ENCODE data around the gene CACNB3. TPM values are rescaled to one million over a fixed set of nuclear protein-coding genes. Genes with fewer than 3 reads are reported as not detected.

The CACNB3 gene
- total and polyA plus RNA-seq, 4 donors: 0.92 to 1.9 (median 1.2) TPM

DNA sequence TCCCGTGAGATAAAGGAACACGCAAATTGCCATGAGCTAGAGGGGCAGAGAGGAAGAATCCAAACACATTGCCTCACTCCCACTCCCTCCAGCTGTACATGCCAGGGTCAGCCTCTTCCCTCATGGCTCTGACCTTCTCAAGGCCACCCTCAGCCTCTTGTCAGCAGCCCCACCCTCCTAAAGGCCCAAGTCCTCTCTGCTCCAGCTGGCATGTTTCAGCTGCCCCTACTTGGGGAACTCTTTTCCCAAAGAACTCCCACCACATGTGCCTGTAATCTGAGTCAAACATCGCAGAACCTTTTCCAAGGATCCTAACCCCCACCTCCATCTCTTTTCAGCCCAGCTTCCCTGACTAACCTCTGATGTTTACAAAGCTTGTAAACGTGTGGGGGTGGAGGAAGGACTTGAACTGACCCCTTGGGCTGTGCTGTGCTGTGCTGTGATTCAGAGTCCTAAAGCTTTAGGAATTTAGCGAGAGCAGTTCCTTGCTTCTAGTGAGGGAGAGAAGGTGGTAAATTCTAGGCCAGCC, 7.3 kb upstream of the CACNB3 start:
- no peak for DNase-seq (ENCODE audit: low spot score)
- H3K4me1 ChIP-seq (ENCODE audit: control insufficient read depth in 4 of 4, insufficient read depth in 4 of 4, low read length in 3 of 4): peaks cover 3 to 21% (median 9%) of the 10 kb centered on the region in 4 donors
- no peaks in the 10 kb centered on the region for H3K9me3 ChIP-seq (ENCODE audit: control insufficient read depth in 4 of 4, low read length in 3 of 4)
- 54% methylated on average over 5 of the region's 5 CpGs for WGBS
- no peaks in the 10 kb centered on the region for H3K36me3 ChIP-seq (ENCODE audit: control insufficient read depth in 4 of 4, insufficient read depth in 3 of 4, low read depth in 1 of 4, low read length in 3 of 4)
- no peak overlapping the region for H3K9ac ChIP-seq (ENCODE audit: low read depth in 1 of 2, low read length in 2 of 2)
- no peak overlapping the region for H3K4me3 ChIP-seq (ENCODE audit: low read depth in 1 of 3, low read length in 3 of 3)
- H3K27ac ChIP-seq (ENCODE audit: low read depth in 1 of 2, low read length in 2 of 2): no peak overlapping the region
- no peaks in the 10 kb centered on the region for H3K27me3 ChIP-seq (ENCODE audit: control insufficient read depth in 4 of 4, insufficient read depth in 4 of 4, low read length in 3 of 4)
- TF ChIP-seq YY1 (IDR thresholded peaks at IDR 0.05) (no peak), SP1 (IDR thresholded peaks at IDR 0.05) (no peak), EGR1 (IDR thresholded peaks at IDR 0.05; ENCODE audit: low read depth in 2 of 2) (peak in 1 of 2 donors; percentile 26), TAF1 (conservative IDR thresholded peaks at IDR 0.05) (no peak)
- TF ChIP-seq, protein P1, sequence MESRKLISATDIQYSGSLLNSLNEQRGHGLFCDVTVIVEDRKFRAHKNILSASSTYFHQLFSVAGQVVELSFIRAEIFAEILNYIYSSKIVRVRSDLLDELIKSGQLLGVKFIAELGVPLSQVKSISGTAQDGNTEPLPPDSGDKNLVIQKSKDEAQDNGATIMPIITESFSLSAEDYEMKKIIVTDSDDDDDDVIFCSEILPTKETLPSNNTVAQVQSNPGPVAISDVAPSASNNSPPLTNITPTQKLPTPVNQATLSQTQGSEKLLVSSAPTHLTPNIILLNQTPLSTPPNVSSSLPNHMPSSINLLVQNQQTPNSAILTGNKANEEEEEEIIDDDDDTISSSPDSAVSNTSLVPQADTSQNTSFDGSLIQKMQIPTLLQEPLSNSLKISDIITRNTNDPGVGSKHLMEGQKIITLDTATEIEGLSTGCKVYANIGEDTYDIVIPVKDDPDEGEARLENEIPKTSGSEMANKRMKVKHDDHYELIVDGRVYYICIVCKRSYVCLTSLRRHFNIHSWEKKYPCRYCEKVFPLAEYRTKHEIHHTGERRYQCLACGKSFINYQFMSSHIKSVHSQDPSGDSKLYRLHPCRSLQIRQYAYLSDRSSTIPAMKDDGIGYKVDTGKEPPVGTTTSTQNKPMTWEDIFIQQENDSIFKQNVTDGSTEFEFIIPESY (IDR thresholded peaks at IDR 0.05): no peak

DNA sequence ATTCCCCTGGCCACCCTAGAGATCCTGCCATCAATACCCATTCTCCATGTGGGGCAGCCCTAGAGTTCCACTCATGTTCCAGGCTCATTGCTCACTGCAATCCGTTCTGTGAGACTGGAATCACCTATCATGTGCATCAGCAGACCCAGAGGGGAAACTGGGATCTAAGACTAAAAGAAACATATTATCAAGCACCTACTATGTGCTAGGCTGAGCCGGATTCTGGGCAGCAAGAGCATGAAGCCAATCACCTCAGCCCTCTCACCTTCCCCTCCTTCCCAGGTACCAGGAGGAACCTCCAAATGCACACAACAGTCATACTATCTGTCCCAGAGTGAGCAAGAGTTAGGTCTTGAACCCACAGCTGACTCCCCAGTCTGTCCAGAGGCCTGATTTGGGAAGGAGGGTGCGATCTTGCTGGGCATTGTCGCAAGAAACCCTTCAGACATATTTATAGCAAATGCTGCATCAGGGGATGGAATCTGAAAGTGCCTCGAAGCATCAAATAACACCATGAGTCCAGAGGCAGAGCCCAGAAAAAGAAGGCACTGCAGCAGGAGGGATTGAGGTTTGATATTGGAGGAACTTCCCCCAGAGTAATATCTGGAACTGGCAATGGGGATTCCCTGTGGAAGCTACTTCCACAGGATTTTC, 6.7 kb upstream of the CACNB3 start:
- no peak overlapping the region for H3K4me3 ChIP-seq (ENCODE audit: low read depth in 1 of 3, low read length in 3 of 3)
- no peak for DNase-seq (ENCODE audit: low spot score)
- no peaks in the 10 kb centered on the region for H3K9me3 ChIP-seq (ENCODE audit: control insufficient read depth in 4 of 4, low read length in 3 of 4)
- H3K4me1 ChIP-seq (ENCODE audit: control insufficient read depth in 4 of 4, insufficient read depth in 4 of 4, low read length in 3 of 4): peaks cover 3 to 22% (median 10%) of the 10 kb centered on the region in 4 donors
- TF ChIP-seq JUND (IDR thresholded peaks at IDR 0.05): no peak
- no peak for TF ChIP-seq NR2F2 (IDR thresholded peaks at IDR 0.05)
- TF ChIP-seq, protein P2, sequence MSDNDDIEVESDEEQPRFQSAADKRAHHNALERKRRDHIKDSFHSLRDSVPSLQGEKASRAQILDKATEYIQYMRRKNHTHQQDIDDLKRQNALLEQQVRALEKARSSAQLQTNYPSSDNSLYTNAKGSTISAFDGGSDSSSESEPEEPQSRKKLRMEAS (IDR thresholded peaks at IDR 0.05): no peak
- no peak for TF ChIP-seq FOXA2 (IDR thresholded peaks at IDR 0.05)
- no peak for TF ChIP-seq HNF4G (IDR thresholded peaks at IDR 0.05)
- no peak for TF ChIP-seq FOXA1 (IDR thresholded peaks at IDR 0.05)
- TF ChIP-seq, protein P3, sequence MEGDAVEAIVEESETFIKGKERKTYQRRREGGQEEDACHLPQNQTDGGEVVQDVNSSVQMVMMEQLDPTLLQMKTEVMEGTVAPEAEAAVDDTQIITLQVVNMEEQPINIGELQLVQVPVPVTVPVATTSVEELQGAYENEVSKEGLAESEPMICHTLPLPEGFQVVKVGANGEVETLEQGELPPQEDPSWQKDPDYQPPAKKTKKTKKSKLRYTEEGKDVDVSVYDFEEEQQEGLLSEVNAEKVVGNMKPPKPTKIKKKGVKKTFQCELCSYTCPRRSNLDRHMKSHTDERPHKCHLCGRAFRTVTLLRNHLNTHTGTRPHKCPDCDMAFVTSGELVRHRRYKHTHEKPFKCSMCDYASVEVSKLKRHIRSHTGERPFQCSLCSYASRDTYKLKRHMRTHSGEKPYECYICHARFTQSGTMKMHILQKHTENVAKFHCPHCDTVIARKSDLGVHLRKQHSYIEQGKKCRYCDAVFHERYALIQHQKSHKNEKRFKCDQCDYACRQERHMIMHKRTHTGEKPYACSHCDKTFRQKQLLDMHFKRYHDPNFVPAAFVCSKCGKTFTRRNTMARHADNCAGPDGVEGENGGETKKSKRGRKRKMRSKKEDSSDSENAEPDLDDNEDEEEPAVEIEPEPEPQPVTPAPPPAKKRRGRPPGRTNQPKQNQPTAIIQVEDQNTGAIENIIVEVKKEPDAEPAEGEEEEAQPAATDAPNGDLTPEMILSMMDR (IDR thresholded peaks at IDR 0.05; ENCODE audit: low read depth, low read length, missing input control): no peak
- no peak for TF ChIP-seq HNF4A (conservative IDR thresholded peaks at IDR 0.05)
- TF ChIP-seq RXRA (IDR thresholded peaks at IDR 0.05): no peak
- TF ChIP-seq, protein P4, sequence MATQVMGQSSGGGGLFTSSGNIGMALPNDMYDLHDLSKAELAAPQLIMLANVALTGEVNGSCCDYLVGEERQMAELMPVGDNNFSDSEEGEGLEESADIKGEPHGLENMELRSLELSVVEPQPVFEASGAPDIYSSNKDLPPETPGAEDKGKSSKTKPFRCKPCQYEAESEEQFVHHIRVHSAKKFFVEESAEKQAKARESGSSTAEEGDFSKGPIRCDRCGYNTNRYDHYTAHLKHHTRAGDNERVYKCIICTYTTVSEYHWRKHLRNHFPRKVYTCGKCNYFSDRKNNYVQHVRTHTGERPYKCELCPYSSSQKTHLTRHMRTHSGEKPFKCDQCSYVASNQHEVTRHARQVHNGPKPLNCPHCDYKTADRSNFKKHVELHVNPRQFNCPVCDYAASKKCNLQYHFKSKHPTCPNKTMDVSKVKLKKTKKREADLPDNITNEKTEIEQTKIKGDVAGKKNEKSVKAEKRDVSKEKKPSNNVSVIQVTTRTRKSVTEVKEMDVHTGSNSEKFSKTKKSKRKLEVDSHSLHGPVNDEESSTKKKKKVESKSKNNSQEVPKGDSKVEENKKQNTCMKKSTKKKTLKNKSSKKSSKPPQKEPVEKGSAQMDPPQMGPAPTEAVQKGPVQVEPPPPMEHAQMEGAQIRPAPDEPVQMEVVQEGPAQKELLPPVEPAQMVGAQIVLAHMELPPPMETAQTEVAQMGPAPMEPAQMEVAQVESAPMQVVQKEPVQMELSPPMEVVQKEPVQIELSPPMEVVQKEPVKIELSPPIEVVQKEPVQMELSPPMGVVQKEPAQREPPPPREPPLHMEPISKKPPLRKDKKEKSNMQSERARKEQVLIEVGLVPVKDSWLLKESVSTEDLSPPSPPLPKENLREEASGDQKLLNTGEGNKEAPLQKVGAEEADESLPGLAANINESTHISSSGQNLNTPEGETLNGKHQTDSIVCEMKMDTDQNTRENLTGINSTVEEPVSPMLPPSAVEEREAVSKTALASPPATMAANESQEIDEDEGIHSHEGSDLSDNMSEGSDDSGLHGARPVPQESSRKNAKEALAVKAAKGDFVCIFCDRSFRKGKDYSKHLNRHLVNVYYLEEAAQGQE (IDR thresholded peaks at IDR 0.05): no peak
- no peak for TF ChIP-seq EGR1 (IDR thresholded peaks at IDR 0.05; ENCODE audit: low read depth in 2 of 2)
- TF ChIP-seq TAF1 (conservative IDR thresholded peaks at IDR 0.05): no peak
- TF ChIP-seq SP1 (IDR thresholded peaks at IDR 0.05): no peak
- WGBS: 85% methylated on average over 5 of the region's 5 CpGs
- H3K36me3 ChIP-seq (ENCODE audit: control insufficient read depth in 4 of 4, insufficient read depth in 3 of 4, low read depth in 1 of 4, low read length in 3 of 4): no peaks in the 10 kb centered on the region
- no peak overlapping the region for H3K9ac ChIP-seq (ENCODE audit: low read depth in 1 of 2, low read length in 2 of 2)
- H3K27me3 ChIP-seq (ENCODE audit: control insufficient read depth in 4 of 4, insufficient read depth in 4 of 4, low read length in 3 of 4): no peaks in the 10 kb centered on the region
- H3K27ac ChIP-seq (ENCODE audit: low read depth in 1 of 2, low read length in 2 of 2): no peak overlapping the region

All from liver (tissue), 9 donors.